Left hindlimb (tissue), 1 donor: ENCODE results near the gene PRKCH.

Experiments used
- DNase-seq: peaks from one replicate; pipeline ENCODE4 v3.0.0-alpha.2; 2018

Gene PRKCH

GRCh38 chr14:61495809-61496208 lies 174.4 kb downstream of the PRKCH start:
- DNase-seq = no peak

GRCh38 chr14:61498303-61498702 lies 176.9 kb downstream of the PRKCH start:
- DNase-seq = no peak

DNA sequence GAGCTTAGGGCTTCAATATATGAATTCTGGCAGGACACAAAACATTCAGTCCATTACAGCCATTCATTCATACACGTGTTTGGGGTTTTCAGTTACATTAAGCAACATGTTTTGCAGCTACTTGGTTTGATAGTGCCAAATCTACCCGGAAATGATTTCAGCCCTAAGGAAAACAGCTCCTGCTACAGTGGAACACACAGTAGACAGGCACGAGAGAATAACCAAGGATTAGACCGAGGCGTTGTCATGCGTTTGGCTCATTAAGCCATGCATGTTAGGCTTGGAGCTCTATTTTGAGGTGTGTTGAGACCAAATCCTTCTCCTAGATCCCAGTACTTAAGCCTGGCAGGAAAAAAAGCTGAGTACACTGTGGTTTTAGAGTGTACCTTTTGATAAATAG lies 177.4 kb downstream of the PRKCH start:
- no peak for DNase-seq

DNA sequence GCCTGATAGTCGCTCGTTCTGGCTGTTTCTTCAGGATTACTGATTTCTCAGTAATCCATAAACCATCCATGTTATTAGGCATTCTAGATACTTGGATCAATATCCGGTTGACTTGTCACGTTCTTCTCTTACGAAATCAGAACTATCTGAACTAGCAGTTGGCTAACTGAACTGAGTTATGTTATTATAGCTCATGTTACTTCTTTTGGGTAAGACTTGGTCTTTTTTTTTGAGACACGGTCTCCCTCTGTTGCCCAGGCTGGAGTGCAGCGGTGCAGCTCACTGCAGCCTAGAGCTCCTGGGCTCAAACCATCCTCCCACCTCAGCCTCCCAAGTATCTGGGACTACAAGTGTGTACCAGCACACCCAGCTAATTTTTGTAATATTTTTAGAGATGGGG lies 178.6 kb downstream of the PRKCH start:
- no peak for DNase-seq

GRCh38 chr14:61501714-61502458 lies 180.5 kb downstream of the PRKCH start:
- no peak for DNase-seq

GRCh38 chr14:61502459-61503093 lies 181.2 kb downstream of the PRKCH start:
- no peak for DNase-seq

DNA sequence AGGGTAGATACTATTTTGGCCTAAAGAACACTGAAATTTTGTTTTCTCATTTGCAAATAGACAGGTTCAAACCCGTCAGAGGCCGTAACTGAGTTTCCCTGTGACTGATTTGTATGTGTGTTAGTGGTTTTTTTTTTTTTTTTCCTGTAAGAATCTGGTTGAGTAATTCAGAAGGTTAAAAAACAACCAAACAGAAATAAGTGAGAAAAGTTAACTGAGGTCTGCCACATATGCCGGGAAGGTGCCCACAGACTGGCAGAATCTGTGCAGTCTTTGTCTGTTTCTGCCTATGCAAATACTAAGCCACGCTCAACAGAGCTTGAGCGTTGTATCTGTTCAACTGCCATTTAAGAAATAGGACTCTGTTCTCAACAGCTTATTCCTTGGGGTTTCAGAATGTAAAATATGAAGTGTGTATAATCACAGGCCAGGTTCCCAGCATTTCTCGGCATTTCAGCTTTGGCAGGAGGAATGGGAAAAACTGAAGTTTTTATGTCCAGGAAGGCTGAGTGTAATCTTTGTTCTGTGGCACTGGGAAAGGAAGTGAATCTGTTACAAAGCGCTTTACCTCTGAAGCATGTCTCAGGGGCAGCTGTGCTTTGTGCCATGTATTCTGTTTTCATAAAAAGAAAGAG lies 181.9 kb downstream of the PRKCH start:
- DNase-seq = peak; percentile 74

- DNase-seq = no peak
Measured at GRCh38 chr14:61504901-61505300, 183.5 kb downstream of the PRKCH start.

GRCh38 chr14:61505815-61506809 lies 184.7 kb downstream of the PRKCH start:
- DNase-seq = peak; percentile 70

- DNase-seq = no peak
Measured at GRCh38 chr14:61508526-61508925, 187.1 kb downstream of the PRKCH start.

GRCh38 chr14:61510736-61511557 lies 189.6 kb downstream of the PRKCH start:
- DNase-seq = no peak

DNA sequence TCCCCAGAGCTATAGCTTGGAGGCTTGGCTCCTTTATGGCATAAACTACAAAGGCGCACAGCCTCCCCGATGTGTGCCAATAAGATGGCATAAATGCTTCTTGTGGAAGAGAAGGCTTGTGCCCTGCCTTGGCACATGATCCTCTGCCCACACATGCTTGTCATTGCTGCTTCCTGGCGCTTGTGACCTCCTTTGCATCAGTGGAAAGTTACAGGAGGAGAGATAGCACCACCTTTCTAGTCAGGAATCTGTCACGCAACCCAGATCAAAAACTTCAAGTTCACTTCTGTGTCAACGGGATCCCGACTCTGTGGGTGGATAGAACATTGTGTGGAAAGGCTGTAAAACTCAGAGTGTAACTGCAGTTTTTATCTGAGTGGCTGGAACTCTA lies 190.2 kb downstream of the PRKCH start:
- no peak for DNase-seq

DNA sequence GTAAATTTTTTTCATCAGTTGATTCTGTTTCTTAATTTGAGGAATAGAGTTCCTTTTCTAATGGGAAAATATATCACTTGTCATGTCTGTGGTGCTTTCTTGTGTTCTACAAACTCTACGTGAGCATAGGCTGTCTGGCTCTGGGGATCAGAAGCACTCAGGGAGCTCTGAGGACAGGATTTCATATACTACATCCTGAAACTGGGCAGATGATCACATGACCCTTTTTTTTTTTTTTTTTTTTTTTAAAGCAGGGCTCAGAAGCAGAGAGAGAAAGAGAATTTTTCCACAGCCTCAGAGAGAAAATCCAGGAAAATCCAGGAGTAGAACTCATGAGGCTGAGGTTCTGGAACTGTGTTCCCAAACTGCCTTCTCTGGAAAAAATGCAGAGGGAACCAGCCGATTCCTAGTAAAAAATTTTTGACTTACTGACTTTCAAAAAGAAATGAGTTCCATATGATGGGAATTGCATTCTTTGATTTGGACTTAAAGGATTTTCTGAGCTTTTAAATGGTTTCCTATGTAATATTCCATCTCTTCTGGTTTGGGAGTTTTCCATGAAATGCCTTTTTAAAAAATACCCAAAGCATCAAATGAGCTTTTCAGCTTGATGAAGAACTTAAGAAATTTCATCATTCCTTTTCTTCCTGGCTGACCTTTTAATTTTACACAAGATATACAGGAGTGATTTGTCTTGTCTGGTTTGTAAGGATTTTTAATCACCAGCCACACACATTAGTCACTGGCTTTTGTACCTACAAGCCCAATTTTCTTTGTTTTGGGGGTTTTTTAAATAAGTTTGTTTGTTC lies 190.9 kb downstream of the PRKCH start:
- DNase-seq = no peak

- no peak for DNase-seq
Measured at GRCh38 chr14:61513986-61514830, 192.8 kb downstream of the PRKCH start.

- DNase-seq = no peak
Measured at GRCh38 chr14:61514927-61515326, 193.5 kb downstream of the PRKCH start.

- no peak for DNase-seq
Measured at GRCh38 chr14:61515436-61516117, 194.2 kb downstream of the PRKCH start.

DNA sequence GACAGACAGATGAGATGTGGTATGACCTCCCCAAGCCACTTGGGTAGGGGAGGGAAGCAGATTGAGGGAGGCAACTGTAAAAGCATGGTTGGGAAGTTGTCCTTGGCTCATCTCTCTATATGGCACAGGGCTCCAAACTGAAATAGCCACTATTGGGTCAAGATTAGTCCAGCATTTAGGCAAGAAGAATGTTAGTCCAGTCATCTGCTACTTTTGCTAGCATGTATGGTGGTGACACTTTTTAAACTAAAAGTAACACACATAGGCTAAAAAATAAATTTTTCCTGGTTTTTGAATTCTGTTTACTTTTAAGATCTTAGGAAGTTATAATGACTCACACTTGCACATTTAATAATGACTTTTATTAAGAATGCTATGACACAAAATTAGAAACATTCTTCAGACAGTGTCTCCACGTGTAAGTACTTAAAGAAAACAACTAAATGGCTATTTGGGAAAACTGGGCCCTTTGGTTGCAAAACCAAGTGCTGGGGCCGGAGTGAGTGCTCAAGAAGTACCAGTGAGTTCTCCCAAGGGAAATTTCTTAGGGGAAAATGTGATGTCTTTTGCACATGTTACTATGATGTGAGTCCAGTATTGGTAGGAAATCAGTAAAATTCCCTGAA lies 194.9 kb downstream of the PRKCH start:
- no peak for DNase-seq

- no peak for DNase-seq
Measured at GRCh38 chr14:61516964-61517653, 195.7 kb downstream of the PRKCH start.
